Activated naive CD8-positive, alpha-beta T cell treated with anti-CD3 and anti-CD28 coated beads, Interleukin-2, amount 50 U/mL, for 24 hours (primary cell): ENCODE data around the gene DCXR.

ENCODE experiments used
- ATAC-seq: fragments of 150-1000 bp; cut with Tn5 transposase; one replicate; pipeline ENCODE4 v1.10.0; 2021
- DNase-seq: peaks from one replicate; pipeline ENCODE4 v3.0.0; 2021
- H3K27ac Mint-ChIP-seq: one replicate; pipeline ENCODE4 v1.8.0; 2021; ENCODE audit warnings: mild to moderate bottlenecking, mixed read lengths
- H3K27me3 Mint-ChIP-seq: one replicate; pipeline ENCODE4 v1.8.0; 2021; ENCODE audit warnings: mixed read lengths
- H3K36me3 Mint-ChIP-seq: one replicate; pipeline ENCODE4 v1.8.0; 2021; ENCODE audit warnings: low read depth, mixed read lengths
- H3K4me1 Mint-ChIP-seq: one replicate; pipeline ENCODE4 v1.8.0; 2021; ENCODE audit warnings: mixed read lengths
- H3K4me3 Mint-ChIP-seq: one replicate; pipeline ENCODE4 v1.8.0; 2021; ENCODE audit warnings: mild to moderate bottlenecking, moderate library complexity, mixed read lengths
- H3K9me3 Mint-ChIP-seq: one replicate; pipeline ENCODE4 v1.8.0; 2021; ENCODE audit warnings: mixed read lengths

DCXR gene

GRCh38 chr17:82062076-82062983 lies 24.8 kb upstream of the DCXR start:
- Mint-ChIP-seq H3K4me1 (peaks cover 16% of the 10 kb centered on the region), H3K4me3 (no peak overlapping the region), H3K9me3 (no peaks in the 10 kb centered on the region), H3K27ac (no peak overlapping the region), H3K36me3 (peaks cover 5% of the 10 kb centered on the region), H3K27me3 (no peaks in the 10 kb centered on the region)
- ATAC-seq (no peak), DNase-seq (no peak)

GRCh38 chr17:82061047-82061925 lies 23.8 kb upstream of the DCXR start:
- ATAC-seq (no peak), DNase-seq (no peak)
- peaks cover 11% of the 10 kb centered on the region for H3K4me1 Mint-ChIP-seq
- no peaks in the 10 kb centered on the region for H3K27me3 Mint-ChIP-seq
- no peak overlapping the region for H3K27ac Mint-ChIP-seq
- H3K36me3 Mint-ChIP-seq: peaks cover 5% of the 10 kb centered on the region
- H3K9me3 Mint-ChIP-seq: no peaks in the 10 kb centered on the region
- no peak overlapping the region for H3K4me3 Mint-ChIP-seq

- peaks cover 7% of the 10 kb centered on the region for H3K36me3 Mint-ChIP-seq
- no peak overlapping the region for H3K27ac Mint-ChIP-seq
- ATAC-seq (no peak), DNase-seq (no peak)
- no peaks in the 10 kb centered on the region for H3K27me3 Mint-ChIP-seq
- peaks cover 7% of the 10 kb centered on the region for H3K4me1 Mint-ChIP-seq
- no peaks in the 10 kb centered on the region for H3K9me3 Mint-ChIP-seq
- no peak overlapping the region for H3K4me3 Mint-ChIP-seq
Measured at GRCh38 chr17:82060614-82061013, 23.1 kb upstream of the DCXR start.

- no peak overlapping the region for H3K4me3 Mint-ChIP-seq
- peaks cover 7% of the 10 kb centered on the region for H3K4me1 Mint-ChIP-seq
- DNase-seq (no peak), ATAC-seq (no peak)
- no peaks in the 10 kb centered on the region for H3K27me3 Mint-ChIP-seq
- no peak overlapping the region for H3K27ac Mint-ChIP-seq
- no peaks in the 10 kb centered on the region for H3K9me3 Mint-ChIP-seq
- H3K36me3 Mint-ChIP-seq: peaks cover 7% of the 10 kb centered on the region
Measured at GRCh38 chr17:82060001-82060380, 22.5 kb upstream of the DCXR start.

- Mint-ChIP-seq H3K36me3 (peaks cover 7% of the 10 kb centered on the region), H3K27me3 (no peaks in the 10 kb centered on the region), H3K27ac (no peak overlapping the region), H3K9me3 (no peaks in the 10 kb centered on the region), H3K4me1 (peaks cover 6% of the 10 kb centered on the region), H3K4me3 (no peak overlapping the region)
- ATAC-seq (no peak), DNase-seq (no peak)
Measured at GRCh38 chr17:82059272-82060000, 21.9 kb upstream of the DCXR start.

GRCh38 chr17:82058855-82059249 lies 21.4 kb upstream of the DCXR start:
- H3K36me3 Mint-ChIP-seq: peaks cover 7% of the 10 kb centered on the region
- H3K9me3 Mint-ChIP-seq: no peaks in the 10 kb centered on the region
- no peak for DNase-seq
- H3K4me1 Mint-ChIP-seq: peaks cover under 1% of the 10 kb centered on the region
- no peak for ATAC-seq
- H3K27ac Mint-ChIP-seq: no peak overlapping the region
- no peaks in the 10 kb centered on the region for H3K27me3 Mint-ChIP-seq
- no peak overlapping the region for H3K4me3 Mint-ChIP-seq

GRCh38 chr17:82058230-82058854 lies 20.8 kb upstream of the DCXR start:
- Mint-ChIP-seq H3K36me3 (peaks cover 7% of the 10 kb centered on the region), H3K4me1 (peaks cover 5% of the 10 kb centered on the region), H3K9me3 (no peaks in the 10 kb centered on the region), H3K4me3 (no peak overlapping the region), H3K27me3 (no peaks in the 10 kb centered on the region), H3K27ac (no peak overlapping the region)
- DNase-seq (no peak), ATAC-seq (no peak)

- DNase-seq (no peak), ATAC-seq (no peak)
- H3K4me3 Mint-ChIP-seq: no peak overlapping the region
- peaks cover 7% of the 10 kb centered on the region for H3K36me3 Mint-ChIP-seq
- H3K9me3 Mint-ChIP-seq: no peaks in the 10 kb centered on the region
- no peaks in the 10 kb centered on the region for H3K27me3 Mint-ChIP-seq
- H3K27ac Mint-ChIP-seq: no peak overlapping the region
- peaks cover 11% of the 10 kb centered on the region for H3K4me1 Mint-ChIP-seq
Measured at GRCh38 chr17:82056729-82057621, 19.5 kb upstream of the DCXR start.

GRCh38 chr17:82055965-82056728 lies 18.6 kb upstream of the DCXR start:
- peaks cover 7% of the 10 kb centered on the region for H3K36me3 Mint-ChIP-seq
- H3K27ac Mint-ChIP-seq: no peak overlapping the region

GRCh38 chr17:82055023-82055964 lies 17.8 kb upstream of the DCXR start:
- no peak overlapping the region for H3K27ac Mint-ChIP-seq
- ATAC-seq: no peak
- H3K36me3 Mint-ChIP-seq: peaks cover 7% of the 10 kb centered on the region
- no peak for DNase-seq
- H3K4me3 Mint-ChIP-seq: no peak overlapping the region
- H3K9me3 Mint-ChIP-seq: no peaks in the 10 kb centered on the region
- no peaks in the 10 kb centered on the region for H3K27me3 Mint-ChIP-seq
- H3K4me1 Mint-ChIP-seq: peaks cover 17% of the 10 kb centered on the region

More at GRCh38 chr17:82055965-82056728, 18.6 kb upstream of the DCXR start:
- no peak for DNase-seq
- Mint-ChIP-seq H3K4me1 (peaks cover 11% of the 10 kb centered on the region), H3K27me3 (no peaks in the 10 kb centered on the region), H3K9me3 (no peaks in the 10 kb centered on the region), H3K4me3 (no peak overlapping the region)
- no peak for ATAC-seq

- no peak overlapping the region for H3K27ac Mint-ChIP-seq
- H3K36me3 Mint-ChIP-seq: peaks cover 5% of the 10 kb centered on the region
- H3K4me3 Mint-ChIP-seq: no peak overlapping the region
- H3K9me3 Mint-ChIP-seq: no peaks in the 10 kb centered on the region
- H3K27me3 Mint-ChIP-seq: no peaks in the 10 kb centered on the region
- no peak for ATAC-seq
- H3K4me1 Mint-ChIP-seq: peaks cover 18% of the 10 kb centered on the region
- no peak for DNase-seq
Measured at GRCh38 chr17:82054351-82055022, 17.0 kb upstream of the DCXR start.
